Osteocyte (in vitro differentiated cells): ENCODE measurements around the gene KCNIP4. TPM values are rescaled to one million over a fixed set of nuclear protein-coding genes. Genes with fewer than 3 reads are reported as not detected.

Experiments used
- DNase-seq: peaks from one replicate; pipeline ENCODE4 v3.0.0; 2021; ENCODE audit warnings: mixed read lengths; ENCODE audit not compliant: unreplicated experiment; ENCODE audit errors: extremely low spot score
- H3K27ac Mint-ChIP-seq: one replicate; pipeline ENCODE4 v1.8.0; 2021; ENCODE audit warnings: mild to moderate bottlenecking, mixed read lengths; ENCODE audit not compliant: unreplicated experiment
- H3K27me3 Mint-ChIP-seq: one replicate; pipeline ENCODE4 v1.8.0; 2021; ENCODE audit warnings: mixed read lengths; ENCODE audit not compliant: unreplicated experiment
- H3K36me3 Mint-ChIP-seq: one replicate; pipeline ENCODE4 v1.8.0; 2021; ENCODE audit warnings: mixed read lengths; ENCODE audit not compliant: unreplicated experiment
- H3K4me1 Mint-ChIP-seq: one replicate; pipeline ENCODE4 v1.8.0; 2021; ENCODE audit warnings: mixed read lengths; ENCODE audit not compliant: unreplicated experiment
- H3K4me3 Mint-ChIP-seq: one replicate; pipeline ENCODE4 v1.8.0; 2021; ENCODE audit warnings: mild to moderate bottlenecking, moderate library complexity, mixed read lengths; ENCODE audit not compliant: unreplicated experiment
- H3K9me3 Mint-ChIP-seq: one replicate; pipeline ENCODE4 v1.8.0; 2021; ENCODE audit warnings: mixed read lengths; ENCODE audit not compliant: unreplicated experiment
- total RNA-seq: library from RNA; stranded (reverse); gene quantifications from 2 replicates; pipeline ENCODE4 v1.2.1, GENCODE V29; 2021
- TF ChIP-seq, protein P1 (sequence below): fragments of 200-600 bp; sonication (generic); IDR thresholded peaks from 2 replicates; pipeline ENCODE4 v1.5.0; 2021; ENCODE audit warnings: antibody characterized with exemption, mild to moderate bottlenecking, moderate library complexity

The KCNIP4 gene
- total RNA-seq, 1 donor from 2014 or later, result 0.24 TPM

DNA sequence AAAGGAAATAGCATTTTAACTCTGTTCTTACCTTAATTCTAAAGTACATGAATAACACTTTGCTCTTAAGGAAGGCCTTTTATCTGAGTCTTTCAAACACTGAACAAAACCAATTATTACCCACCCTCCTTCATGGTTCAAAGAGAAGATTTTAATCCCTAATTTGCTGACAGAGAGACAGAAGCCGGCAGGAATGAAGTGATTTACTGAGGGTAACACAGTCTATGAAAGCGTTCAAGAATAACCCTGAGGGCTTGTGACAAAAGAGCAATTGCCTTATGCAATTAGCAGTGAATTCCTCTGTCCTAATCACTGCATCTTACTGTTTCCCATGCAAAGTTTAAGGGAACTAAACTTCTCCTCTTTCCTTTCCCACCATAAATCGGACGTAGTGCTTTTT, 1104.3 kb downstream of the KCNIP4 start:
- DNase-seq, result no peak
- TF ChIP-seq, protein P1, sequence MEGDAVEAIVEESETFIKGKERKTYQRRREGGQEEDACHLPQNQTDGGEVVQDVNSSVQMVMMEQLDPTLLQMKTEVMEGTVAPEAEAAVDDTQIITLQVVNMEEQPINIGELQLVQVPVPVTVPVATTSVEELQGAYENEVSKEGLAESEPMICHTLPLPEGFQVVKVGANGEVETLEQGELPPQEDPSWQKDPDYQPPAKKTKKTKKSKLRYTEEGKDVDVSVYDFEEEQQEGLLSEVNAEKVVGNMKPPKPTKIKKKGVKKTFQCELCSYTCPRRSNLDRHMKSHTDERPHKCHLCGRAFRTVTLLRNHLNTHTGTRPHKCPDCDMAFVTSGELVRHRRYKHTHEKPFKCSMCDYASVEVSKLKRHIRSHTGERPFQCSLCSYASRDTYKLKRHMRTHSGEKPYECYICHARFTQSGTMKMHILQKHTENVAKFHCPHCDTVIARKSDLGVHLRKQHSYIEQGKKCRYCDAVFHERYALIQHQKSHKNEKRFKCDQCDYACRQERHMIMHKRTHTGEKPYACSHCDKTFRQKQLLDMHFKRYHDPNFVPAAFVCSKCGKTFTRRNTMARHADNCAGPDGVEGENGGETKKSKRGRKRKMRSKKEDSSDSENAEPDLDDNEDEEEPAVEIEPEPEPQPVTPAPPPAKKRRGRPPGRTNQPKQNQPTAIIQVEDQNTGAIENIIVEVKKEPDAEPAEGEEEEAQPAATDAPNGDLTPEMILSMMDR, result no peak
- Mint-ChIP-seq H3K9me3 (peaks cover 17% of the 10 kb centered on the region), H3K27ac (no peak overlapping the region), H3K4me3 (no peak overlapping the region), H3K36me3 (no peaks in the 10 kb centered on the region), H3K27me3 (no peaks in the 10 kb centered on the region), H3K4me1 (peaks cover 20% of the 10 kb centered on the region)

DNA sequence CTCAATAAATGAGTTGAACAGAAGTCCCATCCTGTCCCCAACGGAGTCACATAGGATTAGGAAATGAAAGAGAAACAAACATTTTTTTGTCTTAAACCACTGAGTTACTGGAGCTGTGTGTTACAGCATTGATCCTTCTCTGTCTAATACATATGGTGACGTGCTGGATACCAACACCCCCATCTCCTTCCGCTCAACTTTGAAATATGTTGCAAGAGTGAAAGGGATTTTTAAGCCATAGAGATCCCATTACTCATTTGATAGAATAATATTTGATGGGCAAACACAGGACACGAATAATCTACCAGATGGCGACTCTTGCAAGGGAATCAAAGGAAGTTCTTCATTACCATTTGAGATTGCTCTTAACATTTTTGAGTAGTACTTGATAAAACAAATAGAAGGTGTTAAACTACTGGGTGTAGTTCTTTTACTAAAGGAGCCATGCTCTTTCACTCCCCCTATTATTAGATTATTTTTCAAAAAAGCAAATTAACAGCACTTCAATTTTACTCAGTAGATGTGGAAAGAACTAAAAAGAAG, 1107.9 kb downstream of the KCNIP4 start:
- H3K4me1 Mint-ChIP-seq, result peaks cover 20% of the 10 kb centered on the region
- H3K27ac Mint-ChIP-seq, result peak overlapping the region; percentile 72
- no peaks in the 10 kb centered on the region for H3K27me3 Mint-ChIP-seq
- H3K4me3 Mint-ChIP-seq, result no peak overlapping the region
- DNase-seq, result no peak
- TF ChIP-seq, protein P1, result no peak
- no peaks in the 10 kb centered on the region for H3K36me3 Mint-ChIP-seq
- peaks cover 22% of the 10 kb centered on the region for H3K9me3 Mint-ChIP-seq

DNA sequence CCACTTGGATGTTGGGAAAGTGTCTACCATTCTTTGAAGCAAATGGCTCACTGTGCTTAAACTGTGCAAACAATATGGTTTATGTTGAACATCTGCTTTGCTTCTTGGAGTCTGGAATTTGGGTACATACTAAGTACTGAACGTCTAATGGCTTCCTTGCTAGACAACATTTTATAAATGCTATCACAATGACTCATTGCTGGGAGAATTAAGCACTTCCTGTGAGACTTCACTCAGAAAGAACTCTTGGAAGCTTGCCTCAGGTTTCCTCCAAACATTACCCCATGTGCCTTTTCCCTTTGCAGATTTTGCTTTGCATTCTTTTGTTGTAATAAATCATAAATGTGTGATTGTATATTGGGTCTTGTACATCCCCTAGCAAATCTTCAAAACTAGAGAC, 1108.6 kb downstream of the KCNIP4 start:
- no peaks in the 10 kb centered on the region for H3K27me3 Mint-ChIP-seq

DNA sequence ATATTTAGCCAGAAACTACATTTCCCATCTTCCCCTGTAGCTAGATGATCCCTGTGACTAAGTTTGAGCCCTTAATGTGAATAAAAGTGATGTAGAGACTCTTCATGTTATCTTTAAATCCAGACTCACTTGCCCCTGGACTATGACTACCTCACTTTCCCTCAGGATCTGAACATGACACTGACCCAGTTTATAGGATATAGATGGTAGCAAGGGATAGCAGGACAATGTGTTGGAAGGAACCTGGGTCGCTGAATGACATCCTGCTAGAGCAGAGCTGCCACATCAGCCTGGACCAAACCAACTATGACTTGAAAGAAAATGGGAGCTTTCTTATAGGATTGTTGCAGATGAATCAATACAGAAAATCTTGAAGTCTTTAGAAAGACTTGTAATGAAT, 1110.1 kb downstream of the KCNIP4 start:
- TF ChIP-seq, protein P1, result no peak
- Mint-ChIP-seq H3K4me3 (no peak overlapping the region), H3K4me1 (peaks cover 20% of the 10 kb centered on the region), H3K9me3 (peaks cover 22% of the 10 kb centered on the region), H3K27me3 (no peaks in the 10 kb centered on the region), H3K36me3 (no peaks in the 10 kb centered on the region), H3K27ac (no peak overlapping the region)
- no peak for DNase-seq

More for the DNA sequence above, 1108.6 kb downstream of the KCNIP4 start:
- no peak for DNase-seq
- peaks cover 20% of the 10 kb centered on the region for H3K4me1 Mint-ChIP-seq
- peak overlapping the region; percentile 72 for H3K27ac Mint-ChIP-seq
- H3K4me3 Mint-ChIP-seq, result no peak overlapping the region
- peaks cover 22% of the 10 kb centered on the region for H3K9me3 Mint-ChIP-seq
- TF ChIP-seq, protein P1, result no peak
- no peaks in the 10 kb centered on the region for H3K36me3 Mint-ChIP-seq

DNA sequence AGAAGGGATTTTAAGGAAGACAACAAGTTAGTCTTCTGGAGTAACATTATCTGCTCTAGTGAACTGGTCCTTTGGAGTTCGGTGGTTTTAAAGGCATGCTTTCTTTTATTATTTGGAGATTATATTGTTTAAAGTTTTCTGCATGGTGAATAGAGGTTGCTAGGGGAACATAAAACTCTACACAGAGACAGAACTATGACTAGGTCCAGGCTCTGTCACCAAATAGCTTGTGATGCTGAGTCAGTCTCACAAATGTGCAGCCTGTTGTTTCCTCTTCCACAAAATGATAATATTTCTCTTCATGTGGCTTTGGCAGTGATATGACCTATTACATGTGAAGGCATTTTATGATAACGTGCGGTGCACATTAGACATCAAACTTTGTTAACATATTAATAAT, 1115.7 kb downstream of the KCNIP4 start:
- H3K4me1 Mint-ChIP-seq, result no peaks in the 10 kb centered on the region
- H3K27ac Mint-ChIP-seq, result no peak overlapping the region
- TF ChIP-seq, protein P1, result no peak
- no peak overlapping the region for H3K4me3 Mint-ChIP-seq
- H3K27me3 Mint-ChIP-seq, result no peaks in the 10 kb centered on the region
- H3K36me3 Mint-ChIP-seq, result no peaks in the 10 kb centered on the region
- peaks cover 5% of the 10 kb centered on the region for H3K9me3 Mint-ChIP-seq
- DNase-seq, result no peak
